SK-N-SH (cell line): Measurements from ENCODE around the gene GAMT. TPM values are rescaled to one million over a fixed set of nuclear protein-coding genes. Genes with fewer than 3 reads are reported as not detected.

Experiments used
- CTCF ChIA-PET: fragments of 300-600, 350-600 bp; formaldehyde crosslinking; extraction: SDS; loops from one replicate; lab custom pipeline; 2021; lab: Yijun Ruan, JAX
- POLR2A ChIA-PET: fragments of 350-600 bp; sonication (Branson Sonifier 250); formaldehyde crosslinking; extraction: SDS; loops from one replicate; lab custom pipeline; 2020; ENCODE audit warnings: antibody characterized with exemption, inconsistent platforms; lab: Yijun Ruan, JAX
- DNase-seq: peaks from one replicate; pipeline ENCODE4 v3.0.0; 2012
- H2AFZ ChIP-seq: fragments of 200-600 bp; sonication (generic); 2 replicates; pipeline ENCODE4 v1.8.1; 2016; ENCODE audit warnings: antibody characterized with exemption, mild to moderate bottlenecking, low read depth
- H3F3A ChIP-seq: fragments of 200-600 bp; sonication (generic); replicated peaks from 2 replicates; pipeline ENCODE3; 2016; ENCODE audit warnings: antibody characterized with exemption, mild to moderate bottlenecking; ENCODE audit not compliant: insufficient read depth
- H3K27ac ChIP-seq, 2 experiments: fragments of 200-500 bp in 1 of 2; fragments of 200-600 bp in 1 of 2; sonication (Bioruptor generic) in 1 of 2; sonication (generic), shearing (Covaris generic) in 1 of 2; 2 replicates each; pipeline versions ENCODE4 v1.5.1 to v1.6.1; 2014 to 2016; ENCODE audit warnings: low read depth in 2 of 2, inconsistent platforms in 1 of 2, low read length in 1 of 2, mild to moderate bottlenecking in 1 of 2, mixed read lengths in 1 of 2
- H3K27me3 ChIP-seq: fragments of 200-600 bp; sonication (generic), shearing (Covaris generic); 2 replicates; pipeline ENCODE4 v1.6.1; 2016; ENCODE audit warnings: mixed run types; ENCODE audit not compliant: insufficient read depth
- H3K36me3 ChIP-seq, 2 experiments: fragments of 200-500 bp in 1 of 2; fragments of 200-600 bp in 1 of 2; sonication (Bioruptor generic) in 1 of 2; sonication (generic) in 1 of 2; replicated peaks in 1 of 2; 2 replicates each; pipeline versions ENCODE3 to v1.5.1; 2014 to 2016; ENCODE audit warnings: low read length in 1 of 2, mild to moderate bottlenecking in 1 of 2; ENCODE audit not compliant: insufficient read depth in 2 of 2, control insufficient read depth in 1 of 2
- H3K4me1 ChIP-seq, 2 experiments: fragments of 200-500 bp in 1 of 2; fragments of 200-600 bp in 1 of 2; sonication (Bioruptor generic) in 1 of 2; sonication (generic), shearing (Covaris generic) in 1 of 2; 2 replicates each; pipeline versions ENCODE4 v1.5.1 to v1.6.1; 2014 to 2016; ENCODE audit warnings: low read depth in 1 of 2, low read length in 1 of 2, mixed run types in 1 of 2; ENCODE audit not compliant: insufficient read depth in 2 of 2, control insufficient read depth in 1 of 2
- H3K4me2 ChIP-seq: fragments of 200-600 bp; sonication (generic), shearing (Covaris generic); 2 replicates; pipeline ENCODE4 v1.6.1; 2017; ENCODE audit warnings: mixed run types
- H3K4me3 ChIP-seq, 2 experiments: fragments of 200-500 bp in 1 of 2; fragments of 200-600 bp in 1 of 2; sonication (Bioruptor generic) in 1 of 2; sonication (generic), shearing (Covaris generic) in 1 of 2; 2 replicates each; pipeline versions ENCODE4 v1.5.1 to v1.8.1; 2014 to 2016; ENCODE audit warnings: low read depth in 2 of 2, inconsistent platforms in 1 of 2, low read length in 1 of 2, mild to moderate bottlenecking in 1 of 2, mixed read lengths in 1 of 2, moderate library complexity in 1 of 2
- H3K79me2 ChIP-seq: fragments of 200-600 bp; sonication (generic); 2 replicates; pipeline ENCODE4 v1.8.1; 2017; ENCODE audit warnings: mild to moderate bottlenecking; ENCODE audit not compliant: insufficient read depth
- H3K9ac ChIP-seq: fragments of 200-600 bp; sonication (generic); 2 replicates; pipeline ENCODE4 v1.6.1; 2017; ENCODE audit warnings: mixed run types
- H3K9me2 ChIP-seq: fragments of 200-600 bp; sonication (generic); 2 replicates; pipeline ENCODE4 v1.6.1; 2017; ENCODE audit warnings: mixed run types
- H3K9me3 ChIP-seq: fragments of 200-600 bp; sonication (generic); 2 replicates; pipeline ENCODE4 v1.6.1; 2017; ENCODE audit warnings: mixed run types, mild to moderate bottlenecking, moderate library complexity
- H4K20me1 ChIP-seq: fragments of 200-600 bp; sonication (generic); 2 replicates; pipeline ENCODE4 v1.6.1; 2017; ENCODE audit warnings: mild to moderate bottlenecking, mixed run types; ENCODE audit not compliant: insufficient read depth
- CHD2 ChIP-seq: fragments of 150-350 bp; IDR thresholded peaks from 2 replicates; pipeline ENCODE4 v1.6.1; 2018; ENCODE audit warnings: low read length; ENCODE audit not compliant: partially characterized antibody
- ELF1 ChIP-seq: IDR thresholded peaks from 2 replicates; pipeline ENCODE4 v1.4.0; 2012
- EP300 ChIP-seq, 2 experiments: IDR thresholded peaks; 2 replicates each; pipeline versions ENCODE4 v1.4.0 to v1.6.1; 2012; ENCODE audit warnings: borderline replicate concordance in 1 of 2, low read depth in 1 of 2, low read length in 1 of 2
- GABPA ChIP-seq: IDR thresholded peaks from 2 replicates; pipeline ENCODE4 v1.4.0; 2012; ENCODE audit warnings: low read depth, mild to moderate bottlenecking
- PBX3 ChIP-seq: IDR thresholded peaks from 2 replicates; pipeline ENCODE4; 2012
- POLR2AphosphoS5 ChIP-seq: IDR thresholded peaks from 2 replicates; pipeline ENCODE4 v1.6.1; 2012; ENCODE audit warnings: low read depth, low read length
- RAD21 ChIP-seq: IDR thresholded peaks from 2 replicates; pipeline ENCODE4 v1.6.1; 2012; ENCODE audit warnings: mild to moderate bottlenecking, low read length
- RCOR1 ChIP-seq: fragments of 150-350 bp; IDR thresholded peaks from 2 replicates; pipeline ENCODE4 v1.6.1; 2017; ENCODE audit warnings: antibody characterized with exemption, low read length
- REST ChIP-seq: IDR thresholded peaks from 2 replicates; pipeline ENCODE4 v1.6.1; 2012; ENCODE audit warnings: mild to moderate bottlenecking, low read depth, low read length, moderate library complexity
- RFX5 ChIP-seq: IDR thresholded peaks from 2 replicates; pipeline ENCODE4 v1.6.1; 2012; ENCODE audit warnings: mild to moderate bottlenecking, improper control_type of control experiment, low read length
- SIN3A ChIP-seq: IDR thresholded peaks from 2 replicates; pipeline ENCODE4 v1.6.1; 2012; ENCODE audit warnings: low read depth, mild to moderate bottlenecking, low read length, moderate library complexity, borderline replicate concordance
- TAF1 ChIP-seq: IDR thresholded peaks from 2 replicates; pipeline ENCODE4 v1.6.1; 2012; ENCODE audit warnings: low read depth, mild to moderate bottlenecking, low read length, moderate library complexity, borderline replicate concordance
- YY1 ChIP-seq: IDR thresholded peaks from 2 replicates; pipeline ENCODE4 v1.4.0; 2012; ENCODE audit warnings: low read depth, mild to moderate bottlenecking
- WGBS: methylation state at CpG from one replicate; pipeline ENCODE4 v1.1.6; 2017; ENCODE audit warnings: low lambda C conversion rate; 5-methylcytosine and 5-hydroxymethylcytosine counted together
- polyA plus RNA-seq, 3 experiments: library from polyadenylated mRNA; depleted of rRNA; stranded (reverse); fragments of >200 nt; gene quantifications; 2 replicates each; pipeline ENCODE4 v1.2.3, GENCODE V29; 2012
- TF ChIP-seq, protein P1 (sequence below): fragments of 200-600 bp; sonication (generic); IDR thresholded peaks from 2 replicates; pipeline ENCODE4 v1.6.1; 2017; ENCODE audit warnings: antibody characterized with exemption, mild to moderate bottlenecking, moderate library complexity
- TF ChIP-seq, protein P2 (sequence below): fragments of 150-350 bp; IDR thresholded peaks from 2 replicates; pipeline ENCODE4 v1.6.1; 2017; ENCODE audit warnings: antibody characterized with exemption, low read length, low read depth, borderline replicate concordance
- TF ChIP-seq, protein P3 (sequence below): IDR thresholded peaks from 2 replicates; pipeline ENCODE4 v1.4.0; 2012; ENCODE audit warnings: low read depth

The GAMT gene
- polyA plus RNA-seq, 1 of the 3 experiments (the other 2 are of a cell fraction), result 85.3 TPM

GRCh38 chr19:1416014-1416841, 14.9 kb upstream of the GAMT start (continued):
- TF ChIP-seq REST, result no peak

- POLR2A ChIA-PET, result interaction anchor here (1.5 kb wide), 1 partner anchor 23 kb away, joined by 5 read pairs; no protein-coding TSS in a partner anchor
- no peak for TF ChIP-seq RCOR1
- TF ChIP-seq, protein P1, sequence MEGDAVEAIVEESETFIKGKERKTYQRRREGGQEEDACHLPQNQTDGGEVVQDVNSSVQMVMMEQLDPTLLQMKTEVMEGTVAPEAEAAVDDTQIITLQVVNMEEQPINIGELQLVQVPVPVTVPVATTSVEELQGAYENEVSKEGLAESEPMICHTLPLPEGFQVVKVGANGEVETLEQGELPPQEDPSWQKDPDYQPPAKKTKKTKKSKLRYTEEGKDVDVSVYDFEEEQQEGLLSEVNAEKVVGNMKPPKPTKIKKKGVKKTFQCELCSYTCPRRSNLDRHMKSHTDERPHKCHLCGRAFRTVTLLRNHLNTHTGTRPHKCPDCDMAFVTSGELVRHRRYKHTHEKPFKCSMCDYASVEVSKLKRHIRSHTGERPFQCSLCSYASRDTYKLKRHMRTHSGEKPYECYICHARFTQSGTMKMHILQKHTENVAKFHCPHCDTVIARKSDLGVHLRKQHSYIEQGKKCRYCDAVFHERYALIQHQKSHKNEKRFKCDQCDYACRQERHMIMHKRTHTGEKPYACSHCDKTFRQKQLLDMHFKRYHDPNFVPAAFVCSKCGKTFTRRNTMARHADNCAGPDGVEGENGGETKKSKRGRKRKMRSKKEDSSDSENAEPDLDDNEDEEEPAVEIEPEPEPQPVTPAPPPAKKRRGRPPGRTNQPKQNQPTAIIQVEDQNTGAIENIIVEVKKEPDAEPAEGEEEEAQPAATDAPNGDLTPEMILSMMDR, result no peak
- TF ChIP-seq CHD2, result no peak
- TF ChIP-seq RAD21, result no peak
- TF ChIP-seq SIN3A, result no peak
- no peak for TF ChIP-seq RFX5
- no peak for TF ChIP-seq EP300 (IDR thresholded peaks at IDR 0.05; ENCODE audit: borderline replicate concordance in 1 of 2, low read depth in 1 of 2, low read length in 1 of 2)
- TF ChIP-seq, protein P2, sequence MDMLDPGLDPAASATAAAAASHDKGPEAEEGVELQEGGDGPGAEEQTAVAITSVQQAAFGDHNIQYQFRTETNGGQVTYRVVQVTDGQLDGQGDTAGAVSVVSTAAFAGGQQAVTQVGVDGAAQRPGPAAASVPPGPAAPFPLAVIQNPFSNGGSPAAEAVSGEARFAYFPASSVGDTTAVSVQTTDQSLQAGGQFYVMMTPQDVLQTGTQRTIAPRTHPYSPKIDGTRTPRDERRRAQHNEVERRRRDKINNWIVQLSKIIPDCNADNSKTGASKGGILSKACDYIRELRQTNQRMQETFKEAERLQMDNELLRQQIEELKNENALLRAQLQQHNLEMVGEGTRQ, result no peak
- TF ChIP-seq, protein P3, sequence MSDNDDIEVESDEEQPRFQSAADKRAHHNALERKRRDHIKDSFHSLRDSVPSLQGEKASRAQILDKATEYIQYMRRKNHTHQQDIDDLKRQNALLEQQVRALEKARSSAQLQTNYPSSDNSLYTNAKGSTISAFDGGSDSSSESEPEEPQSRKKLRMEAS, result no peak
- no peak for TF ChIP-seq PBX3
- no peak for TF ChIP-seq POLR2AphosphoS5
- TF ChIP-seq TAF1, result no peak
- TF ChIP-seq REST, result no peak
- no peak for TF ChIP-seq GABPA
- no peak for TF ChIP-seq YY1
- no peak for TF ChIP-seq ELF1
Observed at GRCh38 chr19:1412995-1413800, 11.9 kb upstream of the GAMT start.

More at GRCh38 chr19:1412995-1413800, 11.9 kb upstream of the GAMT start:
- CTCF ChIA-PET, result interaction anchor here (1.2 to 2.8 kb wide), 4 partner anchors 11 to 146 kb away, joined by 3 to 13 read pairs (median 4); no protein-coding TSS in a partner anchor
- no peak overlapping the region for H3K27ac ChIP-seq
- no peak for DNase-seq
- H3K9me2 ChIP-seq, result no peaks in the 10 kb centered on the region
- peaks cover 96% of the 10 kb centered on the region for H4K20me1 ChIP-seq
- no peak overlapping the region for H3K4me2 ChIP-seq
- H2AFZ ChIP-seq, result no peak overlapping the region
- no peak overlapping the region for H3K9ac ChIP-seq
- H3K27me3 ChIP-seq, result no peaks in the 10 kb centered on the region
- H3F3A ChIP-seq, result no peaks in the 10 kb centered on the region
- 92% methylated on average over 22 of the region's 36 CpGs for WGBS
- H3K4me3 ChIP-seq, result no peak overlapping the region
- H3K4me1 ChIP-seq, result peaks cover 14 to 27% of the 10 kb centered on the region in 2 experiments; a peak in 3 of 4 replicates
- peaks cover 0 to 27% of the 10 kb centered on the region in 2 experiments for H3K36me3 ChIP-seq
- no peaks in the 10 kb centered on the region for H3K9me3 ChIP-seq
- H3K79me2 ChIP-seq, result peaks cover 100% of the 10 kb centered on the region
